ENCODE measurements around the gene PKMYT1.

PKMYT1 gene

DNA sequence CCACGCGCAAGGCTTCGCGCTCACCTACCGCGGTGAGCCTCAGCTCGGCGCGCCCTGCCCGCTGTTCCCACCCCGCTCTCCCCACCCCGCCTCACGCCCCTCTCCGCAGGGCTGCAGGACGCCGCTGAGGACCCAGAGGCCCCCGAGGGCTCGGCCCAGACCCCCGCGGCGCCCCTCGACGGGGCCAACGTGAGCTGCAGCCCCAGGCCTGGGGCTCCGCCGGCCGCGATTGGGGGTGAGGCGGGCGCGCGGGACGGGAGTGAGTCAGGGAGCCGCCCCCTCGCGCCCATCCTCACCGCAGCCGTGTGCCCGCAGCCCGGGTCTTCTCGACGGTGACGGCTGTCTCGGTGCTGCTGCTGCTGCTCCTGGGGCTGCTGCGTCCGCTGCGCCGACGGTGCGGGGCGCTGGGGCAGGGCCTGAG is 13.0 kb downstream of the PKMYT1 start:
- TF ChIP-seq, protein P1, sequence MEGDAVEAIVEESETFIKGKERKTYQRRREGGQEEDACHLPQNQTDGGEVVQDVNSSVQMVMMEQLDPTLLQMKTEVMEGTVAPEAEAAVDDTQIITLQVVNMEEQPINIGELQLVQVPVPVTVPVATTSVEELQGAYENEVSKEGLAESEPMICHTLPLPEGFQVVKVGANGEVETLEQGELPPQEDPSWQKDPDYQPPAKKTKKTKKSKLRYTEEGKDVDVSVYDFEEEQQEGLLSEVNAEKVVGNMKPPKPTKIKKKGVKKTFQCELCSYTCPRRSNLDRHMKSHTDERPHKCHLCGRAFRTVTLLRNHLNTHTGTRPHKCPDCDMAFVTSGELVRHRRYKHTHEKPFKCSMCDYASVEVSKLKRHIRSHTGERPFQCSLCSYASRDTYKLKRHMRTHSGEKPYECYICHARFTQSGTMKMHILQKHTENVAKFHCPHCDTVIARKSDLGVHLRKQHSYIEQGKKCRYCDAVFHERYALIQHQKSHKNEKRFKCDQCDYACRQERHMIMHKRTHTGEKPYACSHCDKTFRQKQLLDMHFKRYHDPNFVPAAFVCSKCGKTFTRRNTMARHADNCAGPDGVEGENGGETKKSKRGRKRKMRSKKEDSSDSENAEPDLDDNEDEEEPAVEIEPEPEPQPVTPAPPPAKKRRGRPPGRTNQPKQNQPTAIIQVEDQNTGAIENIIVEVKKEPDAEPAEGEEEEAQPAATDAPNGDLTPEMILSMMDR (IDR thresholded peaks at IDR 0.05; ENCODE audit: low read depth, low read length): no peak
- TF ChIP-seq MYC (IDR thresholded peaks at IDR 0.05; ENCODE audit: low read depth, low read length) (no peak), POLR2A (IDR thresholded peaks at IDR 0.05; ENCODE audit: extremely low read depth, insufficient read length) (no peak)
- TF ChIP-seq, protein P2, sequence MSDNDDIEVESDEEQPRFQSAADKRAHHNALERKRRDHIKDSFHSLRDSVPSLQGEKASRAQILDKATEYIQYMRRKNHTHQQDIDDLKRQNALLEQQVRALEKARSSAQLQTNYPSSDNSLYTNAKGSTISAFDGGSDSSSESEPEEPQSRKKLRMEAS (IDR thresholded peaks at IDR 0.05; ENCODE audit: low read depth, low read length): no peak
- no peak for DNase-seq (ENCODE audit: low read depth)
- H3K4me3 ChIP-seq (ENCODE audit: low read depth, low read length): no peak overlapping the region

DNA sequence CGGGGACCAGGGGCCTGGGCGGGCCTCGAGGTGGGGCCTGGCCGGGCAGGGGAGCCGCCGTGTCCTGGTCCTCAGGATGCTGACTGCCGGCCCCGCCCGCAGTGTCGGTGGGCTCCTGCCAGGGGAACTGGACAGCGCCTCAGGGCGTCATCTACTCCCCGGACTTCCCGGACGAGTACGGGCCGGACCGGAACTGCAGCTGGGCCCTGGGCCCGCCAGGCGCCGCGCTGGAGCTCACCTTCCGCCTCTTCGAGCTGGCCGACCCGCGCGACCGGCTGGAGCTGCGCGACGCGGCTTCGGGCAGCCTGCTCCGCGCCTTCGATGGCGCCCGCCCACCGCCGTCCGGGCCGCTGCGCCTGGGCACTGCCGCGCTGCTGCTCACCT is 13.4 kb downstream of the PKMYT1 start:
- DNase-seq (ENCODE audit: low read depth): no peak
- H3K4me3 ChIP-seq (ENCODE audit: low read depth, low read length): no peak overlapping the region
- no peak for TF ChIP-seq POLR2A (IDR thresholded peaks at IDR 0.05; ENCODE audit: extremely low read depth, insufficient read length)
- TF ChIP-seq, protein P2 (IDR thresholded peaks at IDR 0.05; ENCODE audit: low read depth, low read length): no peak
- TF ChIP-seq, protein P1 (IDR thresholded peaks at IDR 0.05; ENCODE audit: low read depth, low read length): no peak

DNA sequence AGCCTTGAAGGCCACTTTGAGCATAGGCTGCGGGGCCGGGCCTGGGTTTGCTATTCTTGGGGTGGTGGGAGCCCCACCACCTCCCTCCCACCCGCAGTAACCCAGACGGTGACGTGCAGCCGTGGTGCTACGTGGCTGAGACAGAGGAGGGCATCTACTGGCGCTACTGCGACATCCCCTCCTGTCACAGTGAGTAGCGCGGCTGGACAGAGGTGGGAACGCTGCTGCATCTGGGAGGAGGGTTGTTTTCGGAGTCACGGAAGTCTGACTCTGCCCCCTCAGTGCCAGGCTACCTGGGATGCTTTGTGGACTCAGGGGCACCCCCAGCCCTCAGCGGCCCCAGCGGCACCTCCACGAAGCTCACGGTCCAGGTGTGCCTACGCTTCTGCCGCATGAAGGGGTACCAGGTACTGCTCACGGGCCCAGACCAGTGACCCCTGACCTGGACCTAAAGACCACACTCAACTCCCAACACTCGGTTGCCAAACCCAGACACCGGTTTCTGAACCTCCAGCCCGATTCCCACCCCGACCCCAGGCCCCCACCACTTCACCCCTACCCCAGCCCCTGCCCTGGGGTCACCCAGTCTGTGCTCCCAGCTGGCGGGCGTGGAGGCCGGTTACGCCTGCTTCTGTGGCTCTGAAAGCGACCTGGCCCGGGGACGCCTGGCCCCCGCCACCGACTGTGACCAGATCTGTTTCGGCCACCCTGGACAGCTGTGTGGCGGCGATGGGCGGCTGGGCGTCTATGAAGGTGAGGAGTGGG is 14.0 kb downstream of the PKMYT1 start:
- no peak overlapping the region for H3K4me3 ChIP-seq (ENCODE audit: low read depth, low read length)
- TF ChIP-seq MYC (IDR thresholded peaks at IDR 0.05; ENCODE audit: low read depth, low read length): no peak
- TF ChIP-seq, protein P2 (IDR thresholded peaks at IDR 0.05; ENCODE audit: low read depth, low read length): no peak
- no peak for TF ChIP-seq POLR2A (IDR thresholded peaks at IDR 0.05; ENCODE audit: extremely low read depth, insufficient read length)
- TF ChIP-seq, protein P1 (IDR thresholded peaks at IDR 0.05; ENCODE audit: low read depth, low read length): no peak
- no peak for DNase-seq (ENCODE audit: low read depth)

DNA sequence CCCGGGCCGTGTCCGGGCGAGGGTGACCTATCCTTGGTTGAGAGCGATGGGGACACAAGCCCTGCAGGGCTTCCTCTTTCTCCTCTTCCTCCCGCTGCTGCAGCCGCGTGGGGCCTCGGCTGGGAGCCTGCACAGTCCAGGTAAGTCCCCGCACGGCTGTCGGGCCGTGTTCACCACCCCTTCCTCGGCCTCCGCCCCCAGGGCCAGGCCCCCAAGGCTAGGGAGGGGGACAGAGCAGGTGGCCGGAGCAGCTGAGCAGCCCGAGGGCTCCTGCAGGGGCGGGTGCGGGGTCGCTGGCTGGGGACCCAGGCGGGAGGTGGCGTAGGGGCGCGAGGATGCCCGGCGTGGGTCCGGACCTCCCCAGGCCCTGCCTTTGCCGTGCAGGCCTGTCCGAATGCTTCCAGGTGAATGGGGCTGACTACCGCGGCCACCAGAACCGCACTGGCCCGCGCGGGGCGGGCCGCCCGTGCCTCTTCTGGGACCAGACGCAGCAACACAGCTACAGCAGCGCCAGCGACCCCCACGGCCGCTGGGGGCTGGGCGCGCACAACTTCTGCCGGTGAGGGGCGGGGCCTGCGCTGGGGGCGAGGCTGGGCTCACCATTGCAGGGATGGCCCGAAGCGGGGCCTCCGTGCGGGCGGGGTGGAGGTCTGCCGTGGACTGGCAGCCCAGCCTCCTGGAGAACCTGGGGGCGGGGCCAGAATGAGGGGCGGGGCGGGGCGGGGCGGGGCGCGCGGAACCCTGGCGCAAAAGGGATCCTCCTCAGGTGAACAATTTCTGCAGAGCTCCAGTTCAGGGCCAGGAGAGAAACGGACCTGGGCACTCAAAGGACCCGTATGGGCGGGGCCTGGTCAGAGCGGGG is 15.5 kb downstream of the PKMYT1 start:
- TF ChIP-seq POLR2A (IDR thresholded peaks at IDR 0.05; ENCODE audit: extremely low read depth, insufficient read length): peak; percentile 52
- TF ChIP-seq MYC (IDR thresholded peaks at IDR 0.05; ENCODE audit: low read depth, low read length): peak; percentile 67
- TF ChIP-seq, protein P1 (IDR thresholded peaks at IDR 0.05; ENCODE audit: low read depth, low read length): no peak
- TF ChIP-seq, protein P2 (IDR thresholded peaks at IDR 0.05; ENCODE audit: low read depth, low read length): peak; percentile 58; the same call in 1 of the 2 replicates
- peak; percentile 87 for DNase-seq (ENCODE audit: low read depth)
- peak overlapping the region; percentile 36 for H3K4me3 ChIP-seq (ENCODE audit: low read depth, low read length)

DNA sequence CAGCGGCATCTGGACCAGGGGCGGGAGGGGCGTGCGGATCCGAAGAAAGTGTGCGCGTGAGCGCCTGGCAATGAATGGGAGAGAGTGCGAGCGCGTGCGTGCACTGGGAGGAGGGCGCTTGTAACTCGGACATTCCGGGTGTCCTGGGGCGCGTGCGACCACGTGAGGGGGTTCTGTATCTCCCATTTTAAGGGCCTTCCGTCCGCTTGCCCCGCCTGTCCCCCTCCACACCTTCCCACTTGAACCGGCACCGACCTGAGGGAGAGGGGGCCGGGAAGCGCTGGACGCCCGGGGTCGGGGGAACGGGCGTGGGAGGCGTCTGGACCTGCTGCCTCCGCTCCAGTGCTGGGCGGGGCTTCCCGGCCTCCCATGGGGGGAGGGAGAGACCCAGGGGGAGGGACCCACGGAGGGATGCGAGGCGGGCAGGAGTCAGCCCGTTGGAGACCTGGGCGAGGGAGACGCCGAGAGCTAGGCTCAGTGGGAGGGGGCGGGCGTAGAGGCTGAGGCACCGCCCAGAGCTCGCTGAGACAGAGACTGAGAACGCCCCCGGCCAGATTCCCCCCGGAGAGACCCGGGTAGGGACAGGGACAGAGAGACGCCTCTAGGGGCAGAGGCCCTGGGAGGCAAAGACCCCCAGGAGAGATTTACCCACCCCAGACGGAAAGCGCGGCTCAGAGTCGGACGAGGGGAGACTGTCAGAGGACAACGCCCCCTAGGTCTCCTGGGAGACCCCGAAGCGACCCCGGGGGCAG is 16.3 kb downstream of the PKMYT1 start, which contains the start of gene KREMEN2:
TSS of gene KREMEN2 (plus strand) at position 553 of the 752 bp plus-strand sequence. CDS start 246 bp downstream, outside the sequence.
- TF ChIP-seq MYC (IDR thresholded peaks at IDR 0.05; ENCODE audit: low read depth, low read length) (peak; percentile 88), POLR2A (IDR thresholded peaks at IDR 0.05; ENCODE audit: extremely low read depth, insufficient read length) (peak; percentile 48)
- TF ChIP-seq, protein P2 (IDR thresholded peaks at IDR 0.05; ENCODE audit: low read depth, low read length): peak; percentile 79
- TF ChIP-seq, protein P1 (IDR thresholded peaks at IDR 0.05; ENCODE audit: low read depth, low read length): no peak
- peak; percentile 72 for DNase-seq (ENCODE audit: low read depth)
- peak within 1 kb of the TSS; percentile 36 for H3K4me3 ChIP-seq (ENCODE audit: low read depth, low read length)
